HG02884 (cell line): ENCODE data around the gene RIC8A.

ENCODE experiments used
- ATAC-seq: cut with Tn5 transposase; IDR thresholded peaks from one replicate; pipeline ENCODE4 v1.9.1; 2021; ENCODE audit warnings: mild to moderate bottlenecking, moderate library complexity; ENCODE audit not compliant: unreplicated experiment

RIC8A gene

DNA sequence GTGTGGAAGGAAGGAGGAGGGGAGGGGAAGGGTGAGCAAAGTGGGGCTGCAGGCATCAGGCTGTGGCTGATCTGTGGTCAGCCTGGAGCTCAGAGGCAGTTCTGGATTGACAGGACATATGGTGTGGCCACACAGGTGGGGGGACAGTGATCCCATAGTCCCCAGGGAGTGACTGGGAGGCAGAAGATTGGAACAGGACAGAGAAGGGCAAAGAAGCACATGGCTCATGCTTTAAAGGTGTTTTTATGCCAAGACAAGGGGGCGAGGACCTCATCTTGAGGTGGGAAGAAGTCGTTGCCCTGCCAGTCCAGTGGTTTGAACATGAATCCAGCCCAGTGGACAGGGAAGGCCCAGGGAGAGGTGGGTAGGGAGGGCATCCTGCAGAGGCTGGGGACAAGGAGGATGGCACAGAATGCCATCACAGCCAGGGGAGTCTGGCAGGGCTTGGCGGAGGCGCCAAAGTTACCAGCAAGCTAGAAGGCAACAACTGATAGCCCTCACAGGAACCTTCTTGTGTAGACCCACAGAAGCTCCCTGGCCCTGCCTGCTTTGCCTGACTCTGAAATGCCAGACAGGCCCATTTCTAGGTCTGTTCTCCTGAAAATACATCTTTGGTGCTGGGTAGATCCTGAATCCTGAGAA lies 3.4 kb upstream of the RIC8A start:
- no peak for ATAC-seq

DNA sequence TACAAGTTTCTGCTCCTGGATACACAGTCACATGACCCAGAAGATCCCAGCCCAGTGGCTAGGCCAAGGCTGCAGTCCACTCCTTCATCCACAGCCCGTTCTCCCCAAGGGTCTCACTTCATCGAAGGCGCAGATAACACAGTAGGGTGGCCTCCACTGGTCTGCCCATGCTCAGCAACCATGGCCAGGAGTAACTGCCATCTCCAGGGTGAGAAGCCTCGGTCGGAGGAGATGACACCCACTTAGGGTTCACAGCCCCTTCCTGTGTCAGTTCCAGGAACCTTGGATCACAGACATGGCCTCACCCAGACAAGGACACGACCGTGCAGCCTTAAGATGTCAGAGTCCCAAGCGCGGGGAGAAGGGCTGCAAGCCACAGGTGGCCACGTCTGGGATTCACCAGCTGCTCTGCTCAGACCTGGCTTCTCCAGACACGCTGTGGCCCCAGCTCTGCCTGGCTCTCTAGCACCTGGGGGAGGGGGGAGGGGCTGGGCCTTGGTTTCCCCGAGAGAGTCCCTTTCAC lies 2.9 kb upstream of the RIC8A start:
- ATAC-seq: no peak

DNA sequence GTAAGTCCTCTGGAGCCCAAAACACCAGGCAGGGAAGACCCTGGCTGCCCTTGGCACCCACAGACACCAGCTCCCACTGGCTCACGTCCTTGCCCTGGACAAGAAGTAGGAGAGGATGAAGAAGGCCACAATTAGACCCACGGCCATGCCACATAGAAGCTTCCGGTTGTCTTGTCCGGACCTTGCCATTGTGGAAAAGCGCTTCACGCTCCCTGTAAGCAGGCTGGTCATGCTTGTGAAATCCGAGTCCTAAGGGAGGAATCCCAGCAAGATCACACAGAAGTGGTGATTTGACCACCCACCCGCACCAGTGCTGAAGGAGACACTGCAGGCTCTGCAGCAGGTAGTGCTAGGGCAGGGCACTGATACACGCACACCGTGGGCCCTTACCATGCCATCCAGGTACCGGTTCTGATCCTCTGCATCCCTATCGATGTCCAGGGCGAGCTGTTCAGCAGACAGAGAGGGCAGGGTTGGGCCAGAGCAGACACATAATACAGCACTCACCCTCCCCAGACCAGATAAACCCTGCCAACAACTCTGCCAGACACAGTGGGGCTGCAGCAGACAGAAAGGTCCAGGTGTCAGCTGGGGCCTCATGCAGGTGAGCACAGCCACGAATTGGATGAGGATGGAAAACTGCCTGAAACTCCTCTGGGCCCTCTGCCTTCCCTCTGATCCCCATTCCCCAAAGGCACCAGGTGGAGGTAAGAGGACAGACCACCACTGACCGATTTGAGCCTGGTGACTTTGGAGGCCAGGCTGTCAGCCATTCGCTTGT lies 2.1 kb upstream of the RIC8A start:
- no peak for ATAC-seq

DNA sequence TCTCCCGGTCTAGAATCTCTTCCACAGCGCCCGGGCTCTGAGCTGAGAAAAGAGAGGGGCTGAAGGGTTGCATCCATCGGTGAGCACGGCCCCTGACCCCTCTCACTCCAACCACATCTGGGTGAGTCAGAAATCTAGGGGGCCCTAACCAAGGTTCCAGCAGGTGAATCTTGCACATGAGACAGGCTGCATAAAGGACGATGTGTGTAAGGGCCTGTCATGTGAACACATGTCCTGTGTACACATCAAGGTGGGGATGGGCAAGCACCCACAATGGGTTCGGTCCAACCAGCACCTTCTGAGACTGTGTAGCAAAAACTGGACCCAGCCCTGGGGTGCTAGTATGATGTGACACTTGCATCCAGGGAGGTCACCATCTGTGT lies 1.5 kb upstream of the RIC8A start:
- no peak for ATAC-seq

DNA sequence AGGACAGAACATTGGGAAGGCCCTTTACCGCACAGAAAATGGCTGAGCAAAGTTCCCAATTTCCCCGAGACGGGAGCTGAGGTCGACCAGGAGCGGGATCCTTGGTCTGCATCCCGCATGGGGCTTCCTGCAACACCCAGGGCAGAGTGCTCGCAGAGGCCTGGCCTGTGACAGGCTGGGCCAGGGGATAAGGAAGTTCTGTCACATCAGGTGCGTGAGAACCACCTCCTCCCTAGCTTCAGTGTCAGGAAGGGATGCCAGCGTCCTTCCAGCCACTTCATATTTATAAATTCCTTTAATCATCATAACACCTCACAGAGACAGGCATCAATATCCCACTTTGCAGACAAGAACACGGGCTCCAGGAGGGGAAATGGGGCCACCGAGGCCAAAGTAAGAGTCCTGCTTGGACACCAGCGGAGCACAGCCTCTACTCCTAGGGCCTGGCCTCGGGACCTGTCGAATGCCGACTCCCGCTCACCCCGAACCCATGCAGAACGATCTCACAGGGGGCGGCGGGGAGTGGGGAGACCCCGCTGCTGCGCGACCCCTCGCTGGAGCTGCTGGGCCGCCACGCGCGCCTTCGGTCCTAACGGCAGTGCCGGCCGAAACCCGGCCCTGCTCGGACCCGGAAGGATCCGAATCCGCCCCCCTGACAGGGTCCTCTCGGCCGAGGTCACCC lies 841 bp upstream of the RIC8A start:
- ATAC-seq: no peak

DNA sequence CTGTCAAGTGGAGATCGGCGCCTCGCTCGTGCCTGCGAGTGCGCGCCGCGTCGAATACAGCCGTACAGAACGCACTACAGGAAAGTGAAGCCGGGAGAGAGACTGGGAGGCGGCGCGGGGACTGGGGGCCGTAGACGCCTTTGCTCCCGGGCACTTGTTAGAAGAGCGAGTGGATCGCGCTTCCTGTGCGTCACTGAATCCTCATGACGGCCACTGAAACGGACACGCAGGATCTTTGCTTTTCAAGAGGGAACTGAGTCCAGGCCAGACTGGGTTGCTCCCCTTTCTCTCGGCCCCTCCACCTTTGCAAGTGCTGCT lies 314 bp downstream of the RIC8A start:
- peak; percentile 5 for ATAC-seq

DNA sequence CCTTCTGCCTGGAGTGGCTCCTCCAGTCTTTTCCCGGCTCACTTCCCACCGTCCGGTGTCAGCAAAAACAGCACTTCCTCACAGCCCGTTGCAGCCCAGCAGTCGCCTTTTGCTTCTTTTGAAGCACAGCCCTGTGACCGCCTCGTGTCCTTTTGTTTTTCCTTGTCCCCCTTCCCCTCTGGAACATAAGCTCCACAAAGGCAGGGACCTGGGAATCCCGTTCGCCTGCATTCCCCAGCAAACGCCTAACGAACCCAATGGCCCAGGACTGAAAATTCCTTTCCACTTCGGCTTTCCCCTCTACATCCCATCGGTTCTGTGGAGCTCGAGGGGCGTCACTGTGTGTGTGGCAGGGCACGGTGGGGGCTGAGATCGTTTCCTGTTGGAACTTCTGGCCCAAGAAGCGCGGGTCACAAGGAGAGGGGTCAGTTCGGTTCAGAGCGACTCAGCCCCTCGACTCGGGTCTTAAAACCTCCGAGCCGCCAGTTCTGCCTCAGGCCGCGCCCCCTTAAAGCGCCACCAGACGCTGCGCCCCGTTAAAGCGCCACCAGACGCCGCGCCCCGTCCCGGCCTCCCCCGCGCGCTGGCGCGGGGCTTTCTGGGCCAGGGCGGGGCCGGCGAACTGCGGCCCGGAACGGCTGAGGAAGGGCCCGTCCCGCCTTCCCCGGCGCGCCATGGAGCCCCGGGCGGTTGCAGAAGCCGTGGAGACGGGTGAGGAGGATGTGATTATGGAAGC lies 841 bp downstream of the RIC8A start:
- no peak for ATAC-seq

DNA sequence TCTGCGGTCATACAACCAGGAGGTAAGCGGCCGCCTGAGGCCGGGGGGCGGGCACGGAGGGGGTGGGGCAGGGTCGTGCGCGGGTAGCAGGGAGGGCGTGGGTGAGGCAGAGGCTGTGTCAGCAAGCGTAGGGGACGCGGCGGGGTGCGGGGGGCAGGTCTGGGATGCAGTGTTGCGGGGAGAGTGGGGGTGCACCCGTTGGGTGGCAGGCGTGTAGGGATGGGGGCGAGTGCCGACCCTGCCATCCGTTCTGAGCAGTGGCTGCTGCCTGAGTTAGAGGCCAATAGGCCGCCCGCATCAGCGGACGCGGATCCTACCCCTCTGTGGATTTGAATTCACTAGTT lies 1.4 kb downstream of the RIC8A start:
- ATAC-seq: no peak

DNA sequence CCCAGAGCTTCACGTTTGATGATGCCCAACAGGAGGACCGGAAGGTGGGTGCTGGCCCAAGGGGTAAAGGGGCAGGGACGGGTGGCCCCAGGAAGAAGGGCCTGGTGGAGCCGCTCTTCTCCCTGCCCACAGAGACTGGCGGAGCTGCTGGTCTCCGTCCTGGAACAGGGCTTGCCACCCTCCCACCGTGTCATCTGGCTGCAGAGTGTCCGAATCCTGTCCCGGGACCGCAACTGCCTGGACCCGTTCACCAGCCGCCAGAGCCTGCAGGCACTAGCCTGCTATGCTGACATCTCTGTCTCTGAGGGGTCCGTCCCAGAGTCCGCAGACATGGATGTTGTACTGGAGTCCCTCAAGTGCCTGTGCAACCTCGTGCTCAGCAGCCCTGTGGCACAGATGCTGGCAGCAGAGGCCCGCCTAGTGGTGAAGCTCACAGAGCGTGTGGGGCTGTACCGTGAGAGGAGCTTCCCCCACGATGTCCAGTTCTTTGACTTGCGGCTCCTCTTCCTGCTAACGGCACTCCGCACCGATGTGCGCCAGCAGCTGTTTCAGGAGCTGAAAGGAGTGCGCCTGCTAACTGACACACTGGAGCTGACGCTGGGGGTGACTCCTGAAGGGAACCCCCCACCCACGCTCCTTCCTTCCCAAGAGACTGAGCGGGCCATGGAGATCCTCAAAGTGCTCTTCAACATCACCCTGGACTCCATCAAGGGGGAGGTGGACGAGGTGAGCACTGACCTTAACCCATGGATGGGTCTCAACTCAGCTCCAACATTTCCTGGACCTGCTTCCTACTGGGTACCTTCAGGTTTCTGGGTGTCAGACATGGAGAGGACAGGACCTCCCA lies 2.0 kb downstream of the RIC8A start:
- ATAC-seq: no peak

DNA sequence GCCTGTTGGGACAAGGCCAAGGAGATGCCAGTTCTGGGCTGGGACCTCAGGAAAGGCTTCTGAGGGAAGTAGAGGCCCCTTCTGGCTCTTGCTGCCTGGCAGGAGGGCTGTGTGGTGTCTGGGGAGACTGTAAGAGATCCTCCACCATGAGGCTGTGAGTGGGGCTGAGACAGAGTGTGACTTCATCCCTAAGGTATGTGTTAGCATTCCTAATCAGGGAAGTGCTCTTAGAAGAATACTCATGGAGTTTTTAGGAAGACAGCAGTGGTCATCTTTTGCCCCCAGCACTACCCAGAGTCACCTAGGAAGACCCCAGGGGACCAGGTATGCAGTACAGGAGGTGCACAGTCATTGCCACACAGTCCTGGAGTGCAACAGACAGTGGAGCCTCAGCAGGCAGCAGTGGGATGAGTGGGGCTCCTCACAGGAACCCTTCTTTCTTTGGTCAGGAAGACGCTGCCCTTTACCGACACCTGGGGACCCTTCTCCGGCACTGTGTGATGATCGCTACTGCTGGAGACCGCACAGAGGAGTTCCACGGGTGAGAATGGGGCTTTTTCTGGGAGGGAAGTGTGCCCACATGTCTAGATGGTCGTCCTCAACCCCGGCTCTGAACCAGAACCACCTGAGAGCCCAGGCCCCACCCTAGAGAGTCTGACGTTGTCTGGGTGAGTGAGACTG lies 2.8 kb downstream of the RIC8A start:
- ATAC-seq: no peak

DNA sequence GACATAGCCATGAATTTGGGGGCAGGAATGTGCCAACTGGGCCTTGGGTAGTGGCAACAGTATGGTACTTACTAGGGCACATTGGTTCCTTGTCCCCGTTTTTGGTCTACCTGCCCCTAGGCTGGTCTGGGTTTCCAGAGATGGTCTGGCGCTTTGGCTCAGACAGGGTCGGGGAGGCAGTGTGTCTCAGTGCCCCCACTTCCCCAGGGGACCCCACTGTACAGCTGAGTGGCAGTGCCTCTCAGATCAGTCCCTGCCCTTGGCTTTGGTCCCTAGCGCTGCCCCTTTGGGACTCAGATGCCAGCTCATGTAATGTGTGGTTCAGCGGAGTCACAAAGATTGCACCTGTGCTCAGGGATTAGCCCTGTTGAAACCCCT lies 3.3 kb downstream of the RIC8A start:
- no peak for ATAC-seq

DNA sequence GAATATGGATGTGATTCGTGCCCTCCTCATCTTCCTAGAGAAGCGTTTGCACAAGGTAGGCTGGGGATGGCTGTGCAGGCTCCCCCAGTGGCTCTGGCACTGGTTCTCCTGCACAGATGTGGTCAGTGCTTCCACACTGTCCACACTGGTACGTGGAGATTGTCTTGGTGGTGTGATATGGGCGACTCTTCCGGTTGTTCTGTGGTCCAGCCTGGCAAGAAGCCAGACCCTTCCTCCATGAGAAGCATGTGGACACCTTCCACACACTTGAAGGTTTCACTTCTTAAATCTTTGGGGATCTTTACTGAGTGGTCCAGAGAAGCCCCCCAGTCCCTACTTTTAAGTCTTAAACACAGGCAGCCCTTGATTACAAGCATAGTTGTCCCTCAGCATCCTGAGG lies 3.8 kb downstream of the RIC8A start:
- no peak for ATAC-seq

DNA sequence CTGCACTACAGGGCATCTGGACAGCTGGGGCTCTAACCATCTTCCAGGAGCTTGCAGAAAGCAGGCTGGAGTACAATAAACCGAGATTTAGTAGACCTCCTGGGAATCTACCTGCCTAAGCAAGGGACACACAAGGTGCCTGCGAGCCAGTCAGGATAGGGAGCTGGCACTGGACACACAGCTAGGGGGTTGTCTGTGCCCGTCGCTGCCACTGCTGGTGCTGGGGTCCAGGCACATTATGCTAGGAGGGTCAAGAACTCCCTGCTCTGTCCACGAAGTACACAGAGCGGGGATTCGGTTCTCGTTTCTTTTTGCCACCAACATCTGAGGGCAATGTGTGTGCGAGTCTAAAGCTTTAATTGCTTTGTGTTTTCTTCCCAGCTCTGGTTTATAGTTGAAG lies 4.2 kb downstream of the RIC8A start:
- ATAC-seq: no peak

DNA sequence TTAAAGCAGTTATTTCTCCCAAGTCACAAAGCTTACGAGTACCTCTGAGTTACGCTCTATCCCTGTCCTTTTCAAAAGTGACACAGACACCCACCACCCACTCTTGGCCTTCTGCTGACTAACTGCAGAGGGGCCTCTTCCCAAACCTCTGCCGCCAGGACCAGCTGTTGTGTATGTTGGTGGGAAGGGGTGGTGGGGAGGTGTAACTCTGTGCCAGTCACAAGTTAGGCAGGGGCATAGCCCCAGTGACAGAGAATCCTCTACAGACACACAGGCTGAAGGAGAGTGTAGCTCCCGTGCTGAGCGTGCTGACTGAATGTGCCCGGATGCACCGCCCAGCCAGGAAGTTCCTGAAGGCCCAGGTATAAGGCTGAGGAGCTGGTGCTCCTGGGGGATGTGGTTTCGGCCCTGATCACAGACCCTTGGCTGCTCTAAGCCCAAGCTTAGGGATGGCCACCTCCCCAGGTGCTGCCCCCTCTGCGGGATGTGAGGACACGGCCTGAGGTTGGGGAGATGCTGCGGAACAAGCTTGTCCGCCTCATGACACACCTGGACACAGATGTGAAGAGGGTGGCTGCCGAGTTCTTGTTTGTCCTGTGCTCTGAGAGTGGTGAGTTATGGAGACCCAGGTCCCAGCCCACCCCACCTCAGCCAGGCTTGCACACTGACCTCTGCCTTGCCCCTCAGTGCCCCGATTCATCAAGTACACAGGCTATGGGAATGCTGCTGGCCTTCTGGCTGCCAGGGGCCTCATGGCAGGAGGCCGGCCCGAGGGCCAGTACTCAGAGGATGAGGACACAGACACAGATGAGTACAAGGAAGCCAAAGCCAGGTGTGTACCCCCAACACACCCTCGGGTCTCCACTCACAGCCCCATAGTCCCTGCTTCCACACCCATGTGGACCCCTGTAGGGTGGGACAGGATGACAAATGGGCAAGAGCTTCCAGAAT lies 4.9 kb downstream of the RIC8A start:
- no peak for ATAC-seq

DNA sequence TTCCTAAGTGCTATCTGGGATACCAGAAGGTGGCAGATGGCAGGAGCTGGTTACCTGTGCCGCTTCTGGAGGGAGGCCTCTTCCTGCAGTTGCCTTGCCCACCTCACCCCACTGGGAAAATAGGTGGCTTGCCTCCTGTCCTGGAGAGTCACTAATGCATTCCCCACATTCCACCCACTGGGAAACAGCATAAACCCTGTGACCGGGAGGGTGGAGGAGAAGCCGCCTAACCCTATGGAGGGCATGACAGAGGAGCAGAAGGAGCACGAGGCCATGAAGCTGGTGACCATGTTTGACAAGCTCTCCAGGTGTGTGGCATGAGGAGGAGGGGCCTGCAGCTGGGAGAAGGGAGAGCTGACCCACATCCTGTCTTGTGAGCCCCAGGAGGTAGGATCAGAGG lies 5.6 kb downstream of the RIC8A start:
- ATAC-seq: no peak

DNA sequence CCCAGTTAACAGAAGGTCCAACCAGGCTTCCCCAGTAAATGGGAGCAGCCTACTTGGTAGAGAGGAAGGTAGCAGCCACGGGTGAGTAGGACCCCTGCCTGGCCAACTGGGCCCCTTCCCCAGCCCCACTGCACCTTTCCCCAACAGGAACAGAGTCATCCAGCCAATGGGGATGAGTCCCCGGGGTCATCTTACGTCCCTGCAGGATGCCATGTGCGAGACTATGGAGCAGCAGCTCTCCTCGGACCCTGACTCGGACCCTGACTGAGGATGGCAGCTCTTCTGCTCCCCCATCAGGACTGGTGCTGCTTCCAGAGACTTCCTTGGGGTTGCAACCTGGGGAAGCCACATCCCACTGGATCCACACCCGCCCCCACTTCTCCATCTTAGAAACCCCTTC lies 6.6 kb downstream of the RIC8A start:
- no peak for ATAC-seq

DNA sequence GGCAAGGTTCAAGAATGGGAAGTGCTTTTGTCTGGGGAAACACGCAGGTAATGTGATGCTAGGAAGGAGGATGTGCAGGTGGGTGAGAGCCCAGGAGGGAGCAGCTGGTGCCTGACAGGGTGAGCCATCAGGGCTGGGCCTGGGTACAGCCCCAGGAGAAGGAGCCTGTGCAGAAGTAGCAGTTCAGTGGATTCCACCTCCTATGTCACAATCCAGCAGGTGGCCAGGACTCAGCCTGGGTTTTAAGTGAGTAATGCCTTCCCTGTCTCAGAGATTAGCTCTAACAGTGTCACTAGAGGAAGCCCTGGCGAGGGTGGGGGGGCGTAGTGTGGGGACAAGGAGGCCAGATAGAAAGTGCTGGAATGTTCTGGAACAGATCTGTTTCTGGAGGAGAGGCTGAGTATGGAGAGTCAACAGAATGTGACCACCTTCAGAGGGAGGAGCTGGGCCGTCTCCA lies 8.1 kb downstream of the RIC8A start:
- no peak for ATAC-seq

DNA sequence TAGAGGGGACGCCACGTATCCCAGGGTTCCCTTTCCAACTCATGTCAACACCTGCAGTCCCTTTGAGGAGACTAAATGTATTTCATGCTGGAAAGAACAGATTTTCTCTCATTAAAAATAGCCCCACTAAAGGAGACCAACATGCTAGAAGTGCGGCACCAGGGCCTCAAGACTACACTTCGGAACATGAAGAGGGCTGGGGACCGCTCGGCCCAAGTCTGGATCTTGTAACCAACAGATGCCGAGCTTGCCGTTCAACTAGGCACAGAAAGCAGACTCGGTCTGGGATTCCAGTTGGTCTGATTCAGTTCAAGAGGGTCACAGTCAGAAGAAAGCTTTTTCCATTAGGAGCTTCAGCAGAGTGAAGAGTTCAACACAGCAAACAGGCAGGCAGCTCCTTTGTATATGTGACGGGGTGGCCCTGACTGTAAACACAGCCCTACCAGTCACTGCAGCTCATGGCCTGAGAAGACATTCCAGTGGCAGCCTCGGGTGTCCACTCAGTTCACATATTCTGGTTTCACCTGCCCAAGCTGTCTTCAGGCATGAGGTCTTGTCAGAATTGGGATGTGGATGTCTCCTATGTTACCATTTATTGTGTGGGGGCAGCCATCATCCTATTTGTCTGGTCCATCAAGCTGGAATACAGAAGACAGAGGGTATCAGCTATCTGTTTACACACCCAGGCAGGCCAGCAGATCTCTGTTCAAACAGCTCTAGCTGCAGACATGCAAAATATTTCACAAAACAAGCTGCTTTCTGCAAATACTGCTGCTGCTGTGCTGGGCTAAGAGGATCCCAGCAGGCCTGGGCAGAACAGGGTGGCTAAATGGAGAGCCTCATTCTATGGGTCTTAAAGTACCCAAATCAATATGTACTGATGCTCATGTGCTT lies 8.8 kb downstream of the RIC8A start:
- ATAC-seq: no peak
